Breast epithelium (tissue), 4 donors: ENCODE results near the gene NELL2. TPM values are rescaled to one million over a fixed set of nuclear protein-coding genes. Genes with fewer than 3 reads are reported as not detected.

Source experiments
- DNase-seq, 2 donors: peaks; one replicate each; pipeline ENCODE4 v3.0.0-alpha.2; 2019; ENCODE audit warnings: low spot score in 2 of 2
- H3K27ac ChIP-seq, 2 donors: fragments of 200-600 bp; sonication (generic) in 1 of 2; one replicate each; pipeline ENCODE4 v1.5.1; 2016 to 2019; ENCODE audit warnings: mild to moderate bottlenecking in 1 of 2
- H3K27me3 ChIP-seq, 2 donors: fragments of 200-600 bp; sonication (generic) in 1 of 2; one replicate each; pipeline versions ENCODE4 v1.5.1 to v1.6.0; 2017 to 2019; ENCODE audit warnings: control low read depth in 1 of 2, mild to moderate bottlenecking in 1 of 2
- H3K36me3 ChIP-seq: fragments of 200-600 bp; one replicate; pipeline ENCODE4 v1.5.1; 2019
- H3K4me1 ChIP-seq, 2 donors: fragments of 200-600 bp; sonication (generic); one replicate each; pipeline ENCODE4 v1.5.1; 2016 to 2019; ENCODE audit warnings: control low read depth in 1 of 2
- H3K4me3 ChIP-seq, 3 donors: fragments of 200-600 bp; sonication (generic); 1 replicate in 2 of 3; 2 replicates in 1 of 3; pipeline ENCODE4 v1.5.1; 2016 to 2019; ENCODE audit warnings: mild to moderate bottlenecking in 3 of 3, moderate library complexity in 2 of 3
- H3K9me3 ChIP-seq, 2 donors: fragments of 200-600 bp; sonication (generic) in 1 of 2; one replicate each; pipeline ENCODE4 v1.5.1; 2016 to 2019; ENCODE audit warnings: control low read depth in 1 of 2
- POLR2A ChIP-seq: fragments of 450-650 bp; IDR thresholded peaks from one replicate; pipeline ENCODE4 v1.6.1; 2016; ENCODE audit warnings: antibody characterized with exemption, mild to moderate bottlenecking, moderate library complexity
- POLR2AphosphoS5 ChIP-seq, 3 donors: sonication (generic); formaldehyde crosslinking; IDR thresholded peaks; one replicate each; pipeline ENCODE4 v1.6.1; 2017; ENCODE audit warnings: antibody characterized with exemption in 3 of 3
- intact Hi-C: fragments of 100-400 bp; cut with DNase I; formaldehyde crosslinking; loops from one replicate; pipeline ENCODE4 v1.15.1; 2023; ENCODE audit warnings: low total_unique reads
- total RNA-seq, 3 donors: library from RNA; depleted of rRNA; stranded (reverse); fragments of >200 nt; gene quantifications; one replicate each; pipeline ENCODE4 v1.1.0, GENCODE V29; 2016
- TF ChIP-seq, protein P1 (sequence below), 3 donors: fragments of 450-650 bp; IDR thresholded peaks; one replicate each; pipeline ENCODE4 v1.5.1; 2016 to 2017; ENCODE audit warnings: antibody characterized with exemption in 3 of 3, mild to moderate bottlenecking in 3 of 3, moderate library complexity in 3 of 3

Gene NELL2
- total RNA-seq, 3 donors from 2014 or later: 4.9 to 10.1 (median 9.9) TPM

DNA sequence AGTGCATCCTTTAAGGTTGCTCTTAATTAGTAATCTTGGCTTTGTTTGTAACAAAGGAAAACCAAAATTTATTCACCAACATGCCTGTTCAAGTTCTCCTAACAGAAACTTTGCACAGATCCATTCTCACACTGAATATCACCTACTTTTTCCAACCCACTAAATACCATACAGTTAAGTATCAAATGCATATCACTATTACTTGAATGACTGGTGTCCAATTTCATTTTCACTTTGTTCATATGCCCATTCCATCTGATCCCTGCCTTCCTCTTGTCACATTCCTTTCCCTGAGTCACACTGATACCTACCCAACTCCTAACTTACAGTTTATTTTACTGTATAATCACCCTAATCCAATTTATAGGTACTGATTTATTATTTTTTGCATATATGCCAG is 286.4 kb downstream of the NELL2 start:
- no peak for DNase-seq
- no peak overlapping the region for H3K4me3 ChIP-seq
- TF ChIP-seq POLR2A (no peak), POLR2AphosphoS5 (IDR thresholded peaks at IDR 0.05) (no peak)
- TF ChIP-seq, protein P1, sequence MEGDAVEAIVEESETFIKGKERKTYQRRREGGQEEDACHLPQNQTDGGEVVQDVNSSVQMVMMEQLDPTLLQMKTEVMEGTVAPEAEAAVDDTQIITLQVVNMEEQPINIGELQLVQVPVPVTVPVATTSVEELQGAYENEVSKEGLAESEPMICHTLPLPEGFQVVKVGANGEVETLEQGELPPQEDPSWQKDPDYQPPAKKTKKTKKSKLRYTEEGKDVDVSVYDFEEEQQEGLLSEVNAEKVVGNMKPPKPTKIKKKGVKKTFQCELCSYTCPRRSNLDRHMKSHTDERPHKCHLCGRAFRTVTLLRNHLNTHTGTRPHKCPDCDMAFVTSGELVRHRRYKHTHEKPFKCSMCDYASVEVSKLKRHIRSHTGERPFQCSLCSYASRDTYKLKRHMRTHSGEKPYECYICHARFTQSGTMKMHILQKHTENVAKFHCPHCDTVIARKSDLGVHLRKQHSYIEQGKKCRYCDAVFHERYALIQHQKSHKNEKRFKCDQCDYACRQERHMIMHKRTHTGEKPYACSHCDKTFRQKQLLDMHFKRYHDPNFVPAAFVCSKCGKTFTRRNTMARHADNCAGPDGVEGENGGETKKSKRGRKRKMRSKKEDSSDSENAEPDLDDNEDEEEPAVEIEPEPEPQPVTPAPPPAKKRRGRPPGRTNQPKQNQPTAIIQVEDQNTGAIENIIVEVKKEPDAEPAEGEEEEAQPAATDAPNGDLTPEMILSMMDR (IDR thresholded peaks at IDR 0.05): no peak
- intact Hi-C loops: no loop called here
- H3K27me3 ChIP-seq: no peaks in the 10 kb centered on the region
- H3K27ac ChIP-seq: no peak overlapping the region
- H3K36me3 ChIP-seq: no peaks in the 10 kb centered on the region
- H3K9me3 ChIP-seq: no peaks in the 10 kb centered on the region
- H3K4me1 ChIP-seq: no peaks in the 10 kb centered on the region

DNA sequence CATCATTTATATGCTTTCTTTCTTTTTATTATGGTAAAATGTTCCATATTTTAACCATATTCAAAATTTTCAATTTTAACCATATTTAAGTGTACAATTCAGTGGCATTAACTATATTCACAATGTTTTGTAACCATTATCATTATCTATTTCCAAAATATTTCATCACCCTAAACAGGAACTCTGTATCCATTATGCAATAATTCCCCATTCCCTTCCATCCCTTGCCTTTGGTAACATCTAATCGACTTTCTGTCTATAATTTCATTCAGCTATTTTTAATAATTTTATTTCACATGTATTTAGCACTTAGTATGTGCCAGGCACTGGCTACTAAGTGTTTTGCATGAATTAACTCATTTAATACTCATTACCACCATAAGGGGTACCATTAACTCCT is 287.5 kb downstream of the NELL2 start:
- DNase-seq: no peak
- Histone ChIP-seq H3K4me3 (no peak overlapping the region), H3K27me3 (no peaks in the 10 kb centered on the region), H3K27ac (no peak overlapping the region), H3K4me1 (no peaks in the 10 kb centered on the region), H3K36me3 (no peaks in the 10 kb centered on the region), H3K9me3 (no peaks in the 10 kb centered on the region)
- TF ChIP-seq POLR2AphosphoS5 (IDR thresholded peaks at IDR 0.05) (no peak), POLR2A (no peak)
- TF ChIP-seq, protein P1 (IDR thresholded peaks at IDR 0.05): no peak
- intact Hi-C loops: no loop called here

DNA sequence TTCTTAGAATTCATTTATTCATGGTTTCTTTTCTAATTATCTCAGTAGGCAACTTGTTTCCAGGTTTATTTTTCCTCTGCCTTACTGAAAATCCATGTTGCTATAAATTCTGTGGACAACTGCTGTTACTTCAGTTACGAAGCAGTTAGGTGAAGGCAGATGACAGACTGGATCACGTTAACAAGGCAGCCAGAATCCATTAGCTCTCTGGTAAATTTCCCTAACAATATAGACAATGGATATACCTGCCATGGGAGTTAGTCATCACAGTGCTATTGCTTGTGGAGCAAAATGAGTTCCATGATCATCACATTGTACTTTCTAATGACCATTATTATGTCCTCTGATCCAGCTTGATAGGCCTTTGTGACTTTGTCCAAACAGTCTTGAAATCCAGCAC is 291.5 kb downstream of the NELL2 start:
- DNase-seq: no peak

DNA sequence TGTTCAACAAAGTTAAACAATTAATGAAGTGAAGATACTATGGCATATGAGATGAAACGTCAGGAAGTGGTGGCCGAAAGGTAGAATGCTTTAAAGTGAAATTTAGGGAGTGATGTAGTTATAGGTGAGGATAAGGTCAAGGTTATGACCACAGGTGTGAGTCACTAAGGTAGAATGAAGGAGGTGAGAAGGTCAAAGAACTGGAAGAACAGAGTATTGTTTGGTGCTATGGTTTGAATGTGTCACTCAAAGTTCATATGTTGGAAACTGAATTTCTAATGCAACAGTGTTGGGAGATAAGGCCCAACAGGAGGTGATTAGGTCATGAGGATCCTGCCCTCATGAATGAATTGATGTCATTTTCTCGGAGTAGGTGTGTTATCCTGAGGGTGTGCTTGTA is 293.6 kb downstream of the NELL2 start:
- DNase-seq: no peak
- intact Hi-C loops: no loop called here
- H3K4me3 ChIP-seq: no peak overlapping the region
- H3K9me3 ChIP-seq: no peaks in the 10 kb centered on the region
- H3K4me1 ChIP-seq: no peaks in the 10 kb centered on the region
- TF ChIP-seq POLR2A (no peak), POLR2AphosphoS5 (IDR thresholded peaks at IDR 0.05) (no peak)
- TF ChIP-seq, protein P1 (IDR thresholded peaks at IDR 0.05): no peak
- no peaks in the 10 kb centered on the region for H3K27me3 ChIP-seq
- H3K36me3 ChIP-seq: no peaks in the 10 kb centered on the region
- no peak overlapping the region for H3K27ac ChIP-seq

More for the DNA sequence above, 291.5 kb downstream of the NELL2 start:
- no peaks in the 10 kb centered on the region for H3K27me3 ChIP-seq
- no peaks in the 10 kb centered on the region for H3K36me3 ChIP-seq
- no peaks in the 10 kb centered on the region for H3K4me1 ChIP-seq
- H3K27ac ChIP-seq: no peak overlapping the region
- TF ChIP-seq, protein P1 (IDR thresholded peaks at IDR 0.05): no peak
- TF ChIP-seq POLR2AphosphoS5 (IDR thresholded peaks at IDR 0.05) (no peak), POLR2A (no peak)
- H3K9me3 ChIP-seq: no peaks in the 10 kb centered on the region
- H3K4me3 ChIP-seq: no peak overlapping the region
- intact Hi-C loops: no loop called here

DNA sequence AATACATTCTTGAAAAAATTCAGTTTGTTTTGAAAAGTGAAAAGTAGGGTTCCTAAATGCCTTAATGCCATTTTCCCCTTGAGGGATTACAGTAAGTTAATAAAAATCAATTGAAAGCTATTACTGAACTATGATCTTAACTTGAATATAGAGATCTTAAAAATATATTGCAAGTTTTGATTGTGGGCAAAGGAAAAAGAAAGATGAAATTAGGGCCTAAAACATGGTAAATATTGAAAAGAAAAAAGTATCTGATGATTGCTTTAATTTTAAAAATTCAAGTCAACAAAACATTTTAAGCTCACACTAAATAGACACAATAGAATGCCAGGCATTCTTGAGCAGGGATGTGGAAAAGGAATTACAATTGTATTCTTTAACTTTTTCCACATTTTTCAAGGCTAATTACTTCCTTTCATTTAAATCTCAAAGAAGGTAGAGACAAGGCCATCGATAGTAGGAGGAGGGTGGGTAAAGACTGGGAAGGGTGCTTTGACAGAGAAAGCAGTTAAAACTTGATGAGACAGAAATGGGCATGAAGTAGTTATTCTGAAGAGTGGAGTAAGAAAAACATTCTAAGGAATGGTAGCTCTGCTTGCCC is 294.4 kb downstream of the NELL2 start:
- Histone ChIP-seq H3K27me3 (no peaks in the 10 kb centered on the region), H3K9me3 (no peaks in the 10 kb centered on the region), H3K27ac (no peak overlapping the region), H3K4me1 (no peaks in the 10 kb centered on the region), H3K36me3 (no peaks in the 10 kb centered on the region), H3K4me3 (no peak overlapping the region)
- no peak for DNase-seq
- TF ChIP-seq, protein P1 (IDR thresholded peaks at IDR 0.05): no peak
- no peak for TF ChIP-seq POLR2AphosphoS5 (IDR thresholded peaks at IDR 0.05)
- TF ChIP-seq POLR2A: no peak
- intact Hi-C loops: no loop called here
